ENCODE results near the gene ALDH1L1.

DNA sequence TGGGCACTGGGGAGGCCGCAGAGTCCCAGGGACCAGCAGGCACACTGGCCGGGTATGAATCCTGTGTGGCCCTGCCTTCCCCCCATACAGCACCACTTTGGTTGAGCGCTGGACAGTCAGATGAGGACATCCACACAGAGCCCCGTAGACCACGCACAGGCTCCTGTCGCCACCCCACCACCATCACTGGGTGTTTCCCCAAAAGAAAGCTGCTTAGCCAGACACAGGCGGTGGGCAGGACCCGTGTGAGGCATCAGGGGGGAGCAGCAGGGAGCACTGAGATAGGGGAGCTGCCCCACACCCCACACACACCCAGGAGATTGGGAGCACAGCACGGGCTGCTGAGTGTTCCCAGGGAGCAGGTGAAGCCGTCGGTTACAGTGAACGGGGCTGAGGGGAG is 54.1 kb downstream of the ALDH1L1 start:
- TF ChIP-seq SP1 (IDR thresholded peaks at IDR 0.05) (no peak), ZNF384 (IDR thresholded peaks at IDR 0.05) (no peak), BHLHE40 (IDR thresholded peaks at IDR 0.05; ENCODE audit: borderline replicate concordance) (no peak), NFRKB (IDR thresholded peaks at IDR 0.05) (no peak), TARDBP (IDR thresholded peaks at IDR 0.05) (no peak), SUZ12 (IDR thresholded peaks at IDR 0.05) (no peak), PKNOX1 (IDR thresholded peaks at IDR 0.05) (no peak), HDGF (IDR thresholded peaks at IDR 0.05; ENCODE audit: borderline replicate concordance) (no peak), FOXM1 (IDR thresholded peaks at IDR 0.05; ENCODE audit: borderline replicate concordance) (no peak), FOXA1 (IDR thresholded peaks at IDR 0.05) (no peak), ELF4 (IDR thresholded peaks at IDR 0.05) (no peak)

Data from HEK293T (cell line).